OCI-M2 (cell line): ENCODE data around the gene RAB40C.

Source experiments
- DNase-seq: peaks from one replicate; lab custom pipeline; 2025; ENCODE audit not compliant: unreplicated experiment; lab: John Stamatoyannopoulos, UW

The RAB40C gene

GRCh38 chr16:678209-678857, 88.5 kb downstream of the RAB40C start:
- DNase-seq, result no peak
